GM18907 (cell line): Measurements from ENCODE around the gene ALLC.

Experiments used
- ATAC-seq: cut with Tn5 transposase; IDR thresholded peaks from one replicate; pipeline ENCODE4 v1.9.1; 2021; ENCODE audit warnings: mild to moderate bottlenecking, moderate library complexity; ENCODE audit not compliant: unreplicated experiment

Gene ALLC

DNA sequence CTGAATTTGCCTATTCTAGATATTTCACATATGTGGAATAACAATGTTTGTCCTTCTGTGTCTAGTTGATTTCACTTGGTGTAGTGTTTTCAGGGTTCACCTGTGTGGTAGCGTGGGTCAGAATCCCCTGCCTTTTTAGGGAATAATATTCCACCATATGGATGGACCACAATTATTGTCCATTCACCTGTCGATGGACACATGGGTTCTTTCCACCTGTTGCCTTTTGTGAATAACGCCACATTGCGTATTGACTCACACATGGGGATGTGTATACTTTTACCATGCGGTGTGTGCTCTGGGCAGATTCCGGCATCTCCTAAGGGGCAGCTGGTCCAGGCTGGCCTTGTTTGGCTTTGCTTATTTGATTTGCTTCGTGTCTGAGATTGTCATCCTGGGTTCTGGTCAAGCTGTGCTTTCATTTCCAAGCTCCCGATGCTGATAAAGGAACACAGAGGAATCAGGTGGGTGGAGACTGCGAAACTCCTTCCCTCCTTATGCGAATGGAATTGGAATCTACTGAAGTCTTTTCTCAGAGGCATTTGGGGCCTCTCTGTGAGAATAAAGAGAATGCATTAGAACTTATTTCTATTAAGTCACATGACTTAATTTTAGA, 18.9 kb upstream of the ALLC start:
- no peak for ATAC-seq

DNA sequence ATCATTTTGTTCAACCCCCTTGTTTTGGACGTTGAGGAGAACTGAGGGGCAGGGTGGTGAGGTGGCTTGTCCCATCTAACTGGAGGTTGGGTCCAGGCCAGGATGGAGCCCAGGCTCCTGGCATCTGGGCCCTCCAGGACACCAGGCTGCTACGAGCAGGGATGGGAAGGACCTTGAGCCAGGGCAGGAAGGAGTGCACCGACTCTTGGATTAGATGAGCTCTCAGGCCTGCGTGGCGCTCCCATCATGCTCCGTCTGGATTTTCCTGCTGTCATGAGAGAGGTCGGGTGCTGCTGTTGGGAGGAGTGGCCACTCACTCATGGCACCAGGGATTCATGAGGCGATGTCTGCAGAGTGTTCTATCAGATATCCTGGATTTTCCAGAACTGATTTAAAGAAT, 18.3 kb upstream of the ALLC start:
- no peak for ATAC-seq

DNA sequence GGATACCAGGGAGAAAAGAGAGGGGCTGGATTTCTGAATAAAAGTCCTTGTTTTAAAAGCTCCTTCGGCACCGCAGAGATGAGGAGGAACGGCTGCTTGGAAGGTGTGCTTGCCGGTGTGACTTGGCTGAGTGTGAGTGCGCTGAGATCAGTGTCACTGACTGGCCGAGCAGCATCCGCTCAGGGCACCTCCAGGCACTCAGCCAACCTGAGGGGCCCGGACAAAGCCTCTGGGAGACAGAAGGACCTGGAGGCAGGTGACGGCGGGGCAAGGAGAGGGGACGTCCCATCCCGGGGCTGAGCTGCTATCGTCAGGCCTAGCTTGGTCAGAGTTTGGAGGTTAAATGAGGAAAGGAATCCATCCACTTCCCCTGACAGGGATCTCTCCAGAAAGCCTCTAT, 16.8 kb upstream of the ALLC start:
- no peak for ATAC-seq

DNA sequence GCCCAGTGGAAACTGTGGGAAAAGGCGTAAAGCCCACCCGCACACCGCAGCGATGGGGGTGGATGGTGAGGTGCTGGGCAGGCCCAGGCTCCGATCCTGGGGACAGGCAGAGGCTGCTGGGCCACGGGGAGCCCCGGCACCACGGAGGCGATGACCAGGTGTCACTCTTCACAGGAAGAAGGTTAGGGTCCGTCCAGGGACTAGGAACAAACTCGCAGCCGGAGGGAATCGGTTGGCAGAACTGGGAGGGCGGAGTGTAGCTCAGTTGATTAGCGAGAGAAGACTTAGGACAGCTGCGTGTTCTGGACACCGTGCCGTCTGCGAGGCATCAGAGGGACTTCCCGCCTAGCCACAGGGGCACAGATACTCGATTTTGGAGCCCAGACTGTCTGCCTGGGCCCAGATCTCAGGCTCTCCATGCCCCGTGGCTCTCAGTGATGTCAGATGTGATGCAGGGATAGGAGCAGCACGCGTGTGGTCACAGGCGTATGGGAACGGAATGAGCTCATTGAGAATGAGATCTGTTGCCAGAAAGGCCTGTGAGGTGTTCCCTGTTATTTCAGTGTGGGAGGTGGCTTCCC, 16.1 kb upstream of the ALLC start:
- no peak for ATAC-seq

DNA sequence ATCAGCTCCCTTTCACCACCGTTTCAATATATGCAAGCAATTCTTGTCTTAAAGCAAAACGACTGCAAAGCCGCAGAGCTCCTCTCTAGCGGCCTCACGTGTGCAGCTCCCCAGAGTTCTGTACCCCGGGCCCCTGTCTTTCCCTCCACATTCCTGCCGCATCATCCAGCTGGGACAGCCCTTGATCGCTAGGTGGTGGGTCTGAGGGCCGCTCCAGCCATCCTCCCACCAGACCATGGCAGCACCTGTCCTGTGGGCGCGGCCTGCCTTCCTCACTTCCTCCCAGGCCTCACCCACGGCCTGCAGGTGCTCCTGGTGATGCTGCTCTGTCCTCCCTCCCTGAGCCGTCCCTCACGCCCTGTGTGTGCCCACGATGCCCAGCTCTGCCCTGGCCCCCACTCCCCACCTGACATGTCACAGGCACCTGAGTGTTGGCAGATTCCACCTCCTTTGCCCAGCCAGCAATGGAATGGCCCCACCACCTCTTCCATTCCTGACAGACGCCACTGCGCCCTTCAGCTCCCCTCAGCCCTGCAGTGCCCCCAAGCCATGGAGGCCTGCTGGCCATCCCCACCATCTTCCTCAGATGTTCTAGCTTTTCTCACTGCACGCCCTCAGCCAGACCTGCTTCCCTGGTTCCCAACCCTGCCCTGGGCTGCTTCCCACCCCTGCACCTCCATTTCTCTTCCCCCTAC, 15.3 kb upstream of the ALLC start:
- no peak for ATAC-seq

DNA sequence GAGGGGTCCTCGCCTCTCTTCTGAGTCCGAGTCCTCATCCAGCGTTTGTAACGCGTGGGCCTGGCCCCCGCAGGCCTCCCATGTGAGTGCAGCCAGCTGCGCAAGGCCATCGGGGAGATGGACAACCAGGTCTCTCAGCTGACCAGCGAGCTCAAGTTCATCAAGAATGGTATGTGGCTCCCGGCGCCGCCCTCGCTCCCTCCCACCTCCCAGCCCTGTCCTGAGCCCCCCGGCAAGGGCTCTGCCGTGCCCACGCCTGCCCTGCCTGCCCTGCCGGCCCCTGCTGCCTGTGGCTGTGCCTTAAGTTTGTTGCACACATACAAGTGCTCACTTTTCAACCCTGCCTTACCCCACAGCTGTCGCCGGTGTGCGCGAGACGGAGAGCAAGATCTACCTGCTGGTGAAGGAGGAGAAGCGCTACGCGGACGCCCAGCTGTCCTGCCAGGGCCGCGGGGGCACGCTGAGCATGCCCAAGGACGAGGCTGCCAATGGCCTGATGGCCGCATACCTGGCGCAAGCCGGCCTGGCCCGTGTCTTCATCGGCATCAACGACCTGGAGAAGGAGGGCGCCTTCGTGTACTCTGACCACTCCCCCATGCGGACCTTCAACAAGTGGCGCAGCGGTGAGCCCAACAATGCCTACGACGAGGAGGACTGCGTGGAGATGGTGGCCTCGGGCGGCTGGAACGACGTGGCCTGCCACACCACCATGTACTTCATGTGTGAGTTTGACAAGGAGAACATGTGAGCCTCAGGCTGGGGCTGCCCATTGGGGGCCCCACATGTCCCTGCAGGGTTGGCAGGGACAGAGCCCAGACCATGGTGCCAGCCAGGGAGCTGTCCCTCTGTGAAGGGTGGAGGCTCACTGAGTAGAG, 14.4 kb upstream of the ALLC start:
- ATAC-seq: no peak

DNA sequence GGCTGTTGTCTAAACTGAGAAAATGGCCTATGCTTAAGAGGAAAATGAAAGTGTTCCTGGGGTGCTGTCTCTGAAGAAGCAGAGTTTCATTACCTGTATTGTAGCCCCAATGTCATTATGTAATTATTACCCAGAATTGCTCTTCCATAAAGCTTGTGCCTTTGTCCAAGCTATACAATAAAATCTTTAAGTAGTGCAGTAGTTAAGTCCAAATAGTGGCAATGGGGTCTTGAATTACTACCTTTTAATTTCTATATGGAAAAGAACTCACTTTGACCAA, 13.8 kb upstream of the ALLC start:
- ATAC-seq: peak; percentile 80

DNA sequence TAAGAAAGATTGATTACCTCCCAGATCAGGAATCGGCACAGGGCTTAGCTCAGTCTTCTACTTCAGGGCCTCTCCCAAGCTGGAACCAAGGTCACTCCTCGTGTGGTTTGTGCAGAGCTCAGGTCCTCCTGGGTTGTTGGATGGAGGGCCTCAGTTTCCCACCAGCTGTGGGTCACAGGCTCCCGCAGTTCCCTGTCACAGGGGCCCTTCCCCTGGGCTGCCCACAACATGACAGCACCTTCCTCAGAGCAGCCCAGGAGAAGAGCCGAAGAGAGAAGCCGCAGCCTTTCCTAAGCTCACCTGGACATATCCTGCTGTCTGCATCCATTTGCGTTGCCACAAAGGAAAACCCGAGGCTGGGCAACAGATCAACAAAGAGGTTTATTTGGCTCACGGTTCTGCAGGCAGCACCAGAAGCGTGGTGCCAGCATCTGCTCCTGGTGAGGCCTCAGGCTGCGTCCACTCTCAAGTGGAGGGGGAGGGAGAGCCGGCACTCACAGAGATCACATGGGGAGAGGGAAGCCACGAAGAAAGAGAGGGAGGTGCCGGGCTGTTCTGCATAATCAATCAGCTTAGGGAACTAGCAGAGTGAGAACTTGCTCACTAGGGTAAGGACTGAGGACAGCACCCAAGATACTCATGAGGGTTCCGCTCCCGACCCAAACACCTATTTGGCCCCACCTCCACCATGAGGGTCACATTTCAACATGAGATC, 13.0 kb upstream of the ALLC start:
- ATAC-seq: no peak

DNA sequence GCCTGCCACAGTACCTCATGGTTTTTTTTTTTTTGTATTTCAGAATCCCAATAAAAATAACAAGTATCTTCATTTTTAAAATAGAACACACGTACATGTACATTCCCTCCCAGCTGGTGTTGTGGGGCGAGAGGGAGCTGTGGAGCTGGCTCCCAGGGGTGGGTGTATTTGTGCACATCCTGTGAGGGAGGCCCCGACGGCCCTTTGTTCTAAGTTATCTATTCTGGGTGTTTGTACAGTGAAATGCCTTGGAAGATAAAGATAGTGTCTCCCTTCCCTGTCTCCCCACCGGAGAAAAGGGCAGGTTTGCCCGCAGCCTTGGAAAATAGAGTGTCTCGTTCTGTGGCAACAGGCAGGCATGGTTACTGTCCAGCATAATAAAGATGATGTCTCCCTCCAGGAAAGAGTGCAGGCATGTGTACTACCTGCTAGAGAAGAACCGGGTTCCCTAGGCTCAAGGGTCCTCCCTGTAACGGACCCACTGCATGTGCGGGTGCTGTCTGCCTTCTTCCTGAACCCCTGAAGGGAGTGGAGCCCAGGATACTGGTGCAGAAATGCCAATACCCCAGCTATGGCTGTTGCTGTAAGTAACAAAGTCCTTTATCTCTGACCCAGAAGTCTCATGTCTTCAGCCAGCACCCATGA, 12.1 kb upstream of the ALLC start:
- ATAC-seq: no peak

DNA sequence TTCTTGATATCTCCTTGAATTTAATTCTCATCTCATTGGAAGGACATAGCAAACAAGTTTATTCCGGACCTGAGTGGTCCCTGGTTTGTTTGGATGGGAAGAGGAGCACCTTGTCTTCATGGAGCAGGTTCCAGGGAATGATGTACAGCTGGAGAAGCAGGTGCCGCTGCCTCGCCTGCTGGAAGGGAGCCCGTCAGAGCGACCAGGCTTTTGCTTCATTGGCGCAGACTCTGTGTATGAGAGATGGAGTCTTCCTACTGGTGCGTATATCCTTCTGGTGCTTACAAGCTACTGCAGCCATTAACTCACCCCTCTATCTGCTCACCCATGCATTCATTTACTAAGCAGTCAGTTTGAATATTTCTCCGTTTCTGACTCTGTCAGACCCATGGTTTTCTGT, 11.6 kb upstream of the ALLC start:
- ATAC-seq: no peak

DNA sequence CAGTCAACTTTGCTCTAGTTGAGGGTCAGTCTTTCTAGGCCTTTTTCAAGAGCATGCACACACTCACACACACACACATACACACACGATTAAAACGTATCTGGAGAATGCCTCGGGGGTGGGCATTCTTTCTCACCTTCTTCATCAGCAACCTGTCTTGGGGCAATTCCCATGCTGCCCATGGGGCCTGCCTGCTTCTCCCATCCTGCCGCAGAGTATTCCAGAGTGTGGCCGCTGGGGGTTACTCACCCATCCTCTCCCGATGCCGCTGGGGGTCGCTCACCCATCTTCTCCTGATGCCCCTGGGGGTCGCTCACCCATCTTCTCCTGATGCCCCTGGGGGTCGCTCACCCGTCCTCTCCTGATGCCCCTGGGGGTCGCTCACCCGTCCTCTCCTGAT, 10.8 kb upstream of the ALLC start:
- ATAC-seq: no peak

DNA sequence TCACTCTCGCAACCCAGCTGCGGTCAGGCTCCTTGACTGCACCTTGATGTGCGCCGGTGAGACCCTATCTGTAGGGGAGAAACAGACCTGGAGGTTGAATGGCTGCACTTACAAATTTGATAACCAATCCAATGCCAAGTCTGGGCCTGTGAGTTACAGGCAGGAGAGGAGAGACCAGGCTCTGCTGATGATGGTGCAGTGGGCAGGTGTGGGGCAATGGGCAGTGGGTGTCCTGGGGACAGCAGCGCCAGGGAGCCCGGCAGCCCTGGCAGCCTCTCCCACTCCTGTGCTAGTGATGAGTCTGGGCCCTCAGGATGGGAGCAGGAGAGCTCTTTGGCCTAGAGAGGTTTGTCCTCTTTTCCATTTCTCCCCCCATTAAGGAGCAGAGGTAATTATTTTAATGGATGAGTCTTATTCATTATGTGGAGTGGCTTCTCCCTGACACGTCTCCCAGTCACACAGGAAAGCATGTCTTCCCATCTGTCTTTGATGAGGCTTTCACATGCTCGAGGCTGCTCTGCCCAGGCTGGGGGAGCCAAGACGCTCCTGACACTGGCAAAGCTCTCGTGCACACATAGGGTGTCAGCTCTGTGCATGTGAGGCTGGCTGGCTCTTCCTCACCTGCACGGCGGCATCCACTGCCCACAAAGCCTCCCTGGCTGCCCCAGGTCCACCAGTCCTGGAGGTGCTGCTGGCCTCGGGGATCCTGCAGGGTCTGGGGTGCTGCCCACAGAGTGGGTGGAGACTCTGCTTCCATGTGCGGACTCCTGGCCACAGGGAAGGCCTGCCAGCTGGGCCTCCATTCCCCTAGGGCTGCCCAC, 10.0 kb upstream of the ALLC start:
- no peak for ATAC-seq

DNA sequence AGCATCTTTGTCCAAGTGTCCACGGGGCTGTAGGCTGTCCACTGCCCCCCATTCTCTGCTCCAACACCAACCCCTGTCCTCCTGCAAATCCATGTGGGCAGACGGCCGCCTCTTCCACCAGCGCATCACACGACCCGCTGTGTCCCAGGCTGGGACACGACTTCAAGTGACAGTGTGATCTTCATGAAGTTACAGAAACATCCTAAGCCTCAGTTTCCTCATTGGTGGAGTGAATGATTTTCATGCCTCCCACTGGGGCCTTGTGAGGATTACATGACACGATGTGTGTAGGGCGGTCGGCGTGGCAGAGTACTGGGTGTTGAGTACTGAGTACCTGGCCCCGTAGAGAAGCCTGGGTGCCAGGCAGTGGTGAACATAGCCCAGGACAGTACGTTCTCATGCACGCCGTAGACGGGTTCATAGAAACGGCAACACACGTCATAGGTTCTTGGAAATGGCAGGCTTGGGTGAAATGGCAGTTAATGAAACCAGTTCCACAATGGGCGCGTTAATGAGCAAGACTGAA, 9.3 kb upstream of the ALLC start:
- no peak for ATAC-seq

DNA sequence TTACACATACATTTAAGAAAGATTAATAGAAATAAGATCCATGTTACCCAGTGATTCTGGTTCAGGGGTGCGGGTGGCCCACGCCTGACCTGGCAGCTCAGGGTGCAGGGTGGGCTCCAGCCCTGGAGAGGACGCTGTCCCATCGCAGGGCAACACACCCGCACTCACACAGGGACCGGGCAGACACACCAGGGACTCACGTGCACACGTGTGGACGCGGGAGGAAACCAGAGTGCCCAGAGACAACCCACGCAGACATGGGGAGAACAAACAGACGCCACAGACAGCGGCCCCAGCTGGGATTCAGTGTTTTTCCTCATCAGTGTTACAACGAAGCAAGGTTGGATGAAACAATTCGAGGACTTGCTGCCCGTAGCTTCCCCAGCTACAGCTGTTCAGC, 8.4 kb upstream of the ALLC start:
- ATAC-seq: no peak

DNA sequence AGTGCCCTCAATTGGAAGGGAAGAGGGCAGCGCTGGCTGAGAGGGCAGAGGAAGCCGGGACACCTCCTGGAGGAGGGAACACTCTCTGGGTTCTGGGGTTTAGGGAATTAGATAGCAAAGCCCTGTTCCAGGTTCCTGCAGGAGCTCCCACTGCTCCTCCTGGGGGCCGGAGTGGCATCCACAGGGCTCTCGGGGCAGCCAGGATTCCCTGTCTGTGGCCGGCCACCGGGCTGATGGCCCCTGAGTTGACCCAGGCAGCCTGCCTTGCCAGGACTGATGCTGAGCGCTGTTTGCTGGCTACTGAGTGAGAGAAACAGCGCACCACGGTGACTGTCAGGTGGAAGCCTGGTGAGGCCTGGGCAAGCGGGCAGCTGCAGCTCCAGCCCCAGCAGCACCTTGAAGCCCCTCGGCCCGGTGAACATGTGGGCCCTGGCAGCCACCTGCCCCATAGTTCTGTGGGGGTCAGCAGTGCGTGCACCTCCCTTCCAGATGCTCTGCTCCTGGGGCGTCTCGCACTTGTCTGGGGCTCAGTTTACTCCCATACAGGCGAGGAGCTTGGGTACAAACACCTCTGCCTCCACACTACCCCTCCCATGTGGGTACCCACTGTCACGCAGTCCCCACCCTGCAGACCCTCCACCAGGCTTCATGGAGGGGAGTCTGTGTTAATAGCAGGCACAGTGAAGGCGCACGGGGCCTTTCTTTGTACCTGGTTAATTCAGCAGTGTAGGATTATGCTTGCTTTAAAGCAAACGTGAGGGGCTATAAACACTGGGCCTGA, 7.7 kb upstream of the ALLC start:
- no peak for ATAC-seq

DNA sequence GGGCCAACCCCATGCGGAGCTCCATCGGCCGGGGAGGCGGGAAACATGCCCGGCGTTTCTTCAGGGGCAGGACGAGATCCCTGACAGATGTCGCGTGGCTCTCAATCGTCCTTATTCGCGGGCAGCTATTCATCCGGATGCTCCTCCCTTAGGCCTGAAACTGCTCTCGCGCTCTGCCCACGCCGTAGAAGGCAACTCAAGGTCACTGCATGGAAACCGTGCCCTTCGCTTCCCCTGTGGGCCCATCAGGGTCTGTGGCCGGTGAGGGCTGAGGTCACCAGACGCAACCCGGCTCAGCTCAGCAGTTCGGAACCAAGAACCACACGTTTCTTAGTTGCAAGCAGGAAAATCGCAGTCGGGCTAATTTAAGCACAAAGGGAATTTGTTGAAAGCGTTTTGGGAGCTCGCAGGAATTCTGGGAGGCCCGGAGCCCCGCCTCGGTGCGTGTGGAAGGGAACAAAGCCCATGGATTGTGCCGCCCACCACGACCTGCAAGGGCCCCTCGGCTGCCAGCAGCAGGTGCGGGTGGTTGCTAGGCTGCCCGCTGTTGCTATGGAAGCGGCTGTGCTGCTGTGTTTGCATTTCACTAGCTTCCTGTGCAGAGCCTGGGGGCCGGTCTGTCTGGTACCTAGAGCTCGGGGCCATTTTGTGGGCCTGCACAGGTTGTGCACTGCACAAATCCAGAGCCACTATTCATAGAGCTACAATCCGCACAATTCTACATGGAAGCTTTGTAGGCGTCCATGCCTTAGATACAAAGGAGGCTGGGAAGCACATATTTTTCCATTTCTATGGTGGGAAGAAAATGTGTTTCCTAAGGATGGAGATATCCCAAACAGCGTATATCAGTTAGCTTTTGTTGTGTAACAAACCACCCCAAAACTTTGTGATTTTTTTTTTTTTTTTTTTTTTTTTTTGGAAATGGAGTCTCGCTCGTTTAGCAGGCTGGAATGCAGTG, 6.0 kb upstream of the ALLC start:
- ATAC-seq: peak; percentile 95

DNA sequence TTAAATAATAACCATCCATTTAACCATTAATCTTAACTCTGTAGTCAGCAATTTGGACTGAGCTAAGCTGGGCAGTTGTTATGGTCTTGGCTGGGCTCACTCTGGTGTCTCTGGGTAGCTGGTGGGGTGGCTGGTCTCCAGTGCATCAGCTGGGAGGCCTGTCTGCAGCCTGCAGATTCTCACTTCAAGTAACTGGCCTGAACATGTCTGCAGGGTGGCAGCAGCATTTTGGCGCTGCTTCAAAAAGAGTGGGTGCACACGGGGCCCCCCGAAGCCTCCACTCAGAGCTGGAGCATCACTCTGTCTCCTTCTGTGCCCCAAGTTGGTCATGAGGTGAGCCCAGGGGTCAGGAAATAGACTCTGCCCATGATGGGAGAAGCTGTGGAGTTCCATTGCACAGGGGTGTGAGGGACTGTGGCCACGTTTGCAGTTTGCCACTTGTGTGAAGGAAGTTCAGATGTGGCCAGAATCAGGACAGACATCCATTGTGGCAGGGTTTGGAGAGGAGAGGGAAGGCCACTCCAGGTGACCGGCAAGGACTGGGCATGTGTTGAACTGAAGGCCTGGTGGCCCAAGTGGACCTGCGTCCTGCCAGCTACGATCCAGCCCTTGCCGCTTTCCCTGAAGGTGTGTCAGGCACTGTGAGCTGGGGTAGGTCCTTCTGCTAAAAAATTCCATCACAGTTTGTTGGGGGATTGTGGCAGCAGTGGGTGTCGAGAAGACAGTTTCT, 4.9 kb upstream of the ALLC start:
- no peak for ATAC-seq
